H1 (cell line): ENCODE results near the gene ATG16L1. TPM values are rescaled to one million over a fixed set of nuclear protein-coding genes. Genes with fewer than 3 reads are reported as not detected.

Experiments used
- CTCF ChIA-PET: fragments of 300-600 bp; sonication (Branson Sonifier 250); formaldehyde crosslinking; loops from one replicate; lab custom pipeline; 2021; ENCODE audit not compliant: partially characterized antibody; lab: Charles Lee
- POLR2A ChIA-PET: fragments of 300-600 bp; sonication (Branson Sonifier 250); formaldehyde crosslinking; loops from one replicate; lab custom pipeline; 2021; ENCODE audit warnings: inconsistent platforms; ENCODE audit not compliant: partially characterized antibody; lab: Charles Lee
- DNase-seq, 2 experiments: peaks; one replicate each; pipeline versions ENCODE4 v3.0.0 to v3.0.0-alpha.2; 2010 to 2022; ENCODE audit warnings: low spot score in 2 of 2, low read depth in 1 of 2, mixed read lengths in 1 of 2
- FAIRE-seq: peaks from 2 replicates; lab custom pipeline; 2011; peaks lifted over from hg19 to GRCh38; lab: Jason Lieb, UNC
- H2AFZ ChIP-seq: 2 replicates; pipeline ENCODE4 v1.8.1; 2012; ENCODE audit warnings: low read length, inconsistent platforms
- H2AK5ac ChIP-seq: 2 replicates; pipeline ENCODE4 v1.6.1; 2013; ENCODE audit warnings: low read depth, low read length
- H2BK120ac ChIP-seq: replicated peaks from 2 replicates; pipeline ENCODE3; 2013; ENCODE audit warnings: low read depth, low read length, inconsistent platforms
- H2BK12ac ChIP-seq: 2 replicates; pipeline ENCODE4 v1.6.1; 2013; ENCODE audit warnings: low read depth, low read length
- H2BK15ac ChIP-seq: 2 replicates; pipeline ENCODE4 v1.6.1; 2013; ENCODE audit warnings: low read length
- H2BK20ac ChIP-seq: 2 replicates; pipeline ENCODE4 v1.6.1; 2013; ENCODE audit warnings: low read length
- H2BK5ac ChIP-seq: 2 replicates; pipeline ENCODE4 v1.6.1; 2013; ENCODE audit warnings: low read depth, low read length
- H3K14ac ChIP-seq: 2 replicates; pipeline ENCODE4 v1.6.1; 2013; ENCODE audit warnings: inconsistent platforms; ENCODE audit not compliant: insufficient read length
- H3K18ac ChIP-seq: 2 replicates; pipeline ENCODE4 v1.6.1; 2013; ENCODE audit warnings: low read length; ENCODE audit errors: extremely low read depth
- H3K23ac ChIP-seq: 2 replicates; pipeline ENCODE4 v1.6.1; 2013; ENCODE audit warnings: inconsistent platforms; ENCODE audit not compliant: insufficient read length
- H3K23me2 ChIP-seq: 2 replicates; pipeline ENCODE4 v1.6.1; 2013; ENCODE audit warnings: low read depth, low read length
- H3K27ac ChIP-seq: 2 replicates; pipeline ENCODE4 v1.6.1; 2011; ENCODE audit warnings: low read depth, low read length, inconsistent platforms
- H3K27me3 ChIP-seq, 4 experiments: replicated peaks in 1 of 4; 1 replicate in 1 of 4; 2 replicates in 3 of 4; pipeline versions ENCODE4 v1.6.1 to v1.8.1; 2011 to 2013; ENCODE audit warnings: low read length in 3 of 4, mild to moderate bottlenecking in 3 of 4, inconsistent platforms in 2 of 4, mixed read lengths in 2 of 4, moderate library complexity in 1 of 4; ENCODE audit not compliant: control insufficient read depth in 3 of 4, insufficient read depth in 3 of 4; ENCODE audit errors: extremely low read depth in 1 of 4
- H3K36me3 ChIP-seq, 4 experiments: 2 replicates each; pipeline versions ENCODE4 v1.6.1 to v1.8.1; 2011 to 2013; ENCODE audit warnings: mild to moderate bottlenecking in 4 of 4, low read length in 3 of 4, moderate library complexity in 2 of 4, control low read depth in 1 of 4, inconsistent platforms in 1 of 4; ENCODE audit not compliant: insufficient read depth in 4 of 4, control insufficient read depth in 2 of 4
- H3K4ac ChIP-seq: replicated peaks from 2 replicates; pipeline ENCODE3; 2013; ENCODE audit warnings: low read length, low read depth, mixed read lengths, inconsistent platforms; ENCODE audit not compliant: insufficient read length
- H3K4me1 ChIP-seq, 4 experiments: replicated peaks in 1 of 4; 1 replicate in 1 of 4; 2 replicates in 3 of 4; pipeline versions ENCODE4 v1.6.1 to v1.8.1; 2011 to 2013; ENCODE audit warnings: low read length in 3 of 4, inconsistent platforms in 2 of 4, mixed read lengths in 1 of 4; ENCODE audit not compliant: insufficient read depth in 4 of 4, control insufficient read depth in 3 of 4
- H3K4me2 ChIP-seq, 2 experiments: 2 replicates each; pipeline versions ENCODE4 v1.6.1 to v1.8.1; 2011 to 2013; ENCODE audit warnings: low read depth in 2 of 2, low read length in 2 of 2, control low read depth in 1 of 2, inconsistent platforms in 1 of 2, mild to moderate bottlenecking in 1 of 2; ENCODE audit not compliant: insufficient read depth in 1 of 2
- H3K4me3 ChIP-seq, 4 experiments: fragments of 200-600, 300-600 bp in 1 of 4; sonication (generic), shearing (Covaris generic), sonication (Bioruptor Twin) in 1 of 4; 2 replicates each; pipeline versions ENCODE4 v1.5.1 to v1.8.1; 2011 to 2016; ENCODE audit warnings: low read length in 4 of 4, low read depth in 3 of 4, control low read depth in 2 of 4, inconsistent platforms in 2 of 4, mild to moderate bottlenecking in 2 of 4, mixed read lengths in 1 of 4, moderate library complexity in 1 of 4; ENCODE audit not compliant: insufficient read depth in 2 of 4; ENCODE audit errors: extremely low read depth in 1 of 4
- H3K56ac ChIP-seq: replicated peaks from 2 replicates; pipeline ENCODE3; 2013; ENCODE audit warnings: low read depth, mild to moderate bottlenecking, mixed read lengths, low read length, inconsistent platforms; ENCODE audit not compliant: insufficient read length
- H3K79me1 ChIP-seq: 2 replicates; pipeline ENCODE4 v1.6.1; 2013; ENCODE audit warnings: low read depth, low read length, control low read depth
- H3K79me2 ChIP-seq, 2 experiments: 2 replicates each; pipeline versions ENCODE4 v1.6.1 to v1.8.1; 2012 to 2013; ENCODE audit warnings: low read length in 2 of 2, mild to moderate bottlenecking in 2 of 2, inconsistent platforms in 1 of 2; ENCODE audit not compliant: insufficient read depth in 2 of 2, control insufficient read depth in 1 of 2
- H3K9ac ChIP-seq, 4 experiments: replicated peaks in 1 of 4; 1 replicate in 1 of 4; 2 replicates in 3 of 4; pipeline versions ENCODE4 v1.6.1 to v1.8.1; 2011 to 2013; ENCODE audit warnings: low read depth in 3 of 4, low read length in 3 of 4, control low read depth in 2 of 4, mild to moderate bottlenecking in 2 of 4, moderate library complexity in 2 of 4, inconsistent platforms in 1 of 4; ENCODE audit errors: extremely low read depth in 1 of 4
- H3K9me3 ChIP-seq, 2 experiments: 2 replicates each; pipeline versions ENCODE4 v1.6.1 to v1.8.1; 2012 to 2013; ENCODE audit warnings: mild to moderate bottlenecking in 2 of 2, moderate library complexity in 2 of 2, control low read depth in 1 of 2, inconsistent platforms in 1 of 2, low read depth in 1 of 2, low read length in 1 of 2, mixed read lengths in 1 of 2; ENCODE audit not compliant: insufficient read depth in 2 of 2
- H4K20me1 ChIP-seq, 2 experiments: replicated peaks in 1 of 2; 2 replicates each; pipeline versions ENCODE3 to v1.8.1; 2011 to 2013; ENCODE audit warnings: inconsistent platforms in 2 of 2, low read length in 2 of 2, mild to moderate bottlenecking in 1 of 2; ENCODE audit not compliant: insufficient read depth in 2 of 2, control insufficient read depth in 1 of 2
- H4K5ac ChIP-seq: 2 replicates; pipeline ENCODE4 v1.6.1; 2013; ENCODE audit warnings: low read length, low read depth, mixed read lengths, inconsistent platforms; ENCODE audit not compliant: insufficient read length
- H4K8ac ChIP-seq: 2 replicates; pipeline ENCODE4 v1.8.0; 2013; ENCODE audit warnings: mild to moderate bottlenecking, moderate library complexity, low read length, inconsistent platforms; ENCODE audit not compliant: insufficient read depth; ENCODE audit errors: extremely low read depth
- H4K91ac ChIP-seq: replicated peaks from 2 replicates; pipeline ENCODE3; 2013; ENCODE audit warnings: low read length, mixed read lengths, inconsistent platforms; ENCODE audit not compliant: insufficient read length
- ASH2L ChIP-seq: fragments of 200-600, 300-600 bp; sonication (generic); IDR thresholded peaks from one replicate; pipeline ENCODE4 v1.7.1; 2017; ENCODE audit warnings: low read length
- BCL11A ChIP-seq, 2 experiments: IDR thresholded peaks; one replicate each; pipeline ENCODE4 v1.6.1; 2011; ENCODE audit warnings: low read depth in 2 of 2, low read length in 2 of 2, mild to moderate bottlenecking in 2 of 2
- BRCA1 ChIP-seq: IDR thresholded peaks from 2 replicates; pipeline ENCODE4 v1.6.1; 2012; ENCODE audit warnings: low read depth, low read length, improper control_type of control experiment
- CBX8 ChIP-seq: fragments of 300-800, 300-1000 bp; sonication (generic); IDR thresholded peaks from 2 replicates; pipeline ENCODE4 v1.7.1; 2016; ENCODE audit warnings: low read depth, low read length, borderline replicate concordance
- CEBPB ChIP-seq: IDR thresholded peaks from 2 replicates; pipeline ENCODE4 v1.6.1; 2012; ENCODE audit warnings: low read depth, low read length
- GABPA ChIP-seq: IDR thresholded peaks from 2 replicates; pipeline ENCODE4 v1.6.1; 2011; ENCODE audit warnings: mild to moderate bottlenecking, low read length, moderate library complexity, borderline replicate concordance; ENCODE audit not compliant: insufficient read depth
- HDAC6 ChIP-seq: IDR thresholded peaks from one replicate; pipeline ENCODE4 v1.7.1; 2012; ENCODE audit warnings: low read depth, mild to moderate bottlenecking, inconsistent platforms, low read length, moderate library complexity
- MAFK ChIP-seq: IDR thresholded peaks from 2 replicates; pipeline ENCODE4 v1.6.1; 2012; ENCODE audit warnings: low read depth, mild to moderate bottlenecking, improper control_type of control experiment, low read length
- SP1 ChIP-seq: IDR thresholded peaks from 2 replicates; pipeline ENCODE4 v1.6.1; 2011; ENCODE audit warnings: low read depth, low read length
- SP4 ChIP-seq: IDR thresholded peaks from 2 replicates; pipeline ENCODE4 v1.6.1; 2012; ENCODE audit warnings: low read length, inconsistent platforms
- SRF ChIP-seq: IDR thresholded peaks from 2 replicates; pipeline ENCODE4 v1.6.1; 2011; ENCODE audit warnings: mild to moderate bottlenecking, low read depth, low read length, moderate library complexity
- TEAD4 ChIP-seq: IDR thresholded peaks from 2 replicates; pipeline ENCODE4 v1.6.1; 2012; ENCODE audit warnings: low read depth, low read length, inconsistent platforms, mixed read lengths
- YY1 ChIP-seq: IDR thresholded peaks from 2 replicates; pipeline ENCODE4 v1.6.1; 2011; ENCODE audit warnings: low read depth, mild to moderate bottlenecking, low read length
- ZNF274 ChIP-seq: IDR thresholded peaks from 2 replicates; pipeline ENCODE4 v1.7.0; 2012; ENCODE audit warnings: low read length, borderline replicate concordance; ENCODE audit errors: extremely low read depth
- WGBS, 2 experiments: shearing (Covaris generic) in 1 of 2; methylation state at CpG; one replicate each; pipeline versions ENCODE4 v1.1.6 to v1.1.7; 2013 to 2015; ENCODE audit warnings: low lambda C conversion rate in 2 of 2, mixed read lengths in 2 of 2, inconsistent platforms in 1 of 2, low coverage in 1 of 2, missing lambda C conversion rate in 1 of 2; ENCODE audit not compliant: insufficient replicate concordance in 2 of 2, insufficient coverage in 1 of 2, insufficient read length in 1 of 2; ENCODE audit errors: extremely low coverage in 1 of 2, missing lambda C conversion rate in 1 of 2; 5-methylcytosine and 5-hydroxymethylcytosine counted together
- polyA plus RNA-seq, 7 experiments: library from polyadenylated mRNA; depleted of rRNA in 3 of 7; stranded (reverse) in 5 of 7; unstranded in 2 of 7; fragments of >200 nt in 5 of 7; fragments of 200-250 nt in 2 of 7; gene quantifications; 1 replicate in 5 of 7; 2 replicates in 1 of 7; 4 replicates in 1 of 7; pipeline versions ENCODE4 v1.2.1 to v1.2.3, GENCODE V29; 2011 to 2013; ENCODE audit warnings: missing spikeins in 2 of 7, mixed read lengths in 2 of 7
- total RNA-seq: library from RNA; stranded (reverse); fragmentation: NEBNext Ultra II Directional; extraction: Animal tissue kit (Norgen Biotek cat#: 25700); gene quantifications from 2 replicates; pipeline ENCODE4 v1.2.1, GENCODE V29; 2021

ATG16L1 gene
- total and polyA plus RNA-seq, 2 of the 8 experiments (the other 6 are each of a cell fraction or from before 2014, with no cell fraction given) = 18.3 to 31.0 TPM

- Histone ChIP-seq H3K23ac (no peak overlapping the region), H3K79me2 (no peaks in the 10 kb centered on the region), H4K8ac (no peak overlapping the region), H3K23me2 (no peaks in the 10 kb centered on the region), H3K4me2 (no peak overlapping the region), H2BK12ac (no peak overlapping the region), H2AK5ac (no peak overlapping the region), H3K9ac (no peak overlapping the region), H3K18ac (no peak overlapping the region), H2BK120ac (no peak overlapping the region), H3K4ac (no peak overlapping the region), H3K27ac (no peak overlapping the region), H4K20me1 (no peaks in the 10 kb centered on the region), H3K14ac (no peak overlapping the region), H4K91ac (no peak overlapping the region), H3K27me3 (no peaks in the 10 kb centered on the region; a peak in 1 of 7 replicates), H2BK15ac (no peak overlapping the region), H2BK5ac (no peak overlapping the region), H3K36me3 (no peaks in the 10 kb centered on the region; a peak in 2 of 8 replicates), H2BK20ac (no peak overlapping the region), H3K79me1 (no peaks in the 10 kb centered on the region), H2AFZ (no peak overlapping the region), H3K56ac (no peak overlapping the region), H3K4me1 (peaks cover 0 to 3% (median under 1%) of the 10 kb centered on the region in 4 experiments; a peak in 2 of 7 replicates), H3K9me3 (peaks cover 0 to 6% of the 10 kb centered on the region in 2 experiments; a peak in 2 of 4 replicates), H4K5ac (no peak overlapping the region), H3K4me3 (no peak overlapping the region)
- no peak for FAIRE-seq
- 95% methylated on average over 5 of the region's 5 CpGs; no CpG with 5 or more reads in 1 of the 2 experiments for WGBS, 2 experiments
- CTCF ChIA-PET = interaction anchor here (0.9 to 1.4 kb wide), 2 partner anchors 21 to 49 kb away, joined by 4 read pairs; partner anchors contain the start of gene ATG16L1
- no peak for DNase-seq
- POLR2A ChIA-PET = no interaction called here
- TF ChIP-seq CEBPB (no peak), GABPA (no peak), ZNF274 (no peak), BCL11A (IDR thresholded peaks at IDR 0.05; ENCODE audit: low read depth in 2 of 2, low read length in 2 of 2) (no peak), ASH2L (no peak), MAFK (no peak), CBX8 (no peak), YY1 (no peak), BRCA1 (no peak), TEAD4 (no peak), SP1 (no peak), SP4 (no peak), HDAC6 (no peak), SRF (no peak)
These were observed 48.9 kb upstream of the ATG16L1 start for GRCh38 chr2:233202531-233202944.
